ENCODE data around the gene FBXL7. TPM values are rescaled to one million over a fixed set of nuclear protein-coding genes. Genes with fewer than 3 reads are reported as not detected.

The FBXL7 gene
- total and polyA plus RNA-seq, 4 donors, result 0.24 to 1.4 (median 1.2) TPM

GRCh38 chr5:15554542-15554941 lies 54.6 kb downstream of the FBXL7 start:
- no peak for DNase-seq (ENCODE audit: low spot score)
- WGBS, result 51% methylated on average over 1 of the region's 1 CpG
- Histone ChIP-seq H3K27ac (ENCODE audit: low read depth in 1 of 2, low read length in 2 of 2) (no peak overlapping the region), H3K36me3 (ENCODE audit: control insufficient read depth in 4 of 4, insufficient read depth in 3 of 4, low read depth in 1 of 4, low read length in 3 of 4) (no peaks in the 10 kb centered on the region), H3K9me3 (ENCODE audit: control insufficient read depth in 4 of 4, low read length in 3 of 4) (no peaks in the 10 kb centered on the region), H3K9ac (ENCODE audit: low read depth in 1 of 2, low read length in 2 of 2) (no peak overlapping the region), H3K4me1 (ENCODE audit: control insufficient read depth in 4 of 4, insufficient read depth in 4 of 4, low read length in 3 of 4) (no peaks in the 10 kb centered on the region), H3K4me3 (ENCODE audit: low read depth in 1 of 3, low read length in 3 of 3) (no peak overlapping the region), H3K27me3 (ENCODE audit: control insufficient read depth in 4 of 4, insufficient read depth in 4 of 4, low read length in 3 of 4) (no peaks in the 10 kb centered on the region)
- no peak for TF ChIP-seq RAD21 (IDR thresholded peaks at IDR 0.05)
- TF ChIP-seq FOXA1 (IDR thresholded peaks at IDR 0.05), result no peak
- no peak for TF ChIP-seq FOXA2 (IDR thresholded peaks at IDR 0.05)
- no peak for TF ChIP-seq SP1 (IDR thresholded peaks at IDR 0.05)
- no peak for TF ChIP-seq ATF3 (IDR thresholded peaks at IDR 0.05)
- no peak for TF ChIP-seq YY1 (IDR thresholded peaks at IDR 0.05)
- no peak for TF ChIP-seq RXRA (IDR thresholded peaks at IDR 0.05)
- TF ChIP-seq TAF1 (conservative IDR thresholded peaks at IDR 0.05), result no peak
- no peak for TF ChIP-seq HNF4A (conservative IDR thresholded peaks at IDR 0.05)
- no peak for TF ChIP-seq EGR1 (IDR thresholded peaks at IDR 0.05; ENCODE audit: low read depth in 2 of 2)
- TF ChIP-seq ZBTB33 (IDR thresholded peaks at IDR 0.05), result no peak
- TF ChIP-seq HNF4G (IDR thresholded peaks at IDR 0.05), result no peak
- no peak for TF ChIP-seq JUND (IDR thresholded peaks at IDR 0.05)
- TF ChIP-seq GABPA (IDR thresholded peaks at IDR 0.05 in 1 of 2, conservative IDR thresholded peaks at IDR 0.05 in 1 of 2), result no peak
- TF ChIP-seq MAX (IDR thresholded peaks at IDR 0.05), result no peak
- TF ChIP-seq CTCF (IDR thresholded peaks at IDR 0.05; ENCODE audit: low read depth, low read length, missing input control), result no peak
- no peak for TF ChIP-seq NR2F2 (IDR thresholded peaks at IDR 0.05)
- no peak for TF ChIP-seq REST (IDR thresholded peaks at IDR 0.05)

All from liver (tissue), 9 donors.